Fibroblast of villous mesenchyme (primary cell): ENCODE measurements around the gene DENND2A. TPM values are rescaled to one million over a fixed set of nuclear protein-coding genes. Genes with fewer than 3 reads are reported as not detected.

Experiments used
- DNase-seq: peaks from one replicate; pipeline ENCODE4 v3.0.0-alpha.2; 2010; ENCODE audit warnings: low read depth
- H3K4me3 ChIP-seq: 2 replicates; pipeline ENCODE4 v1.5.1; 2011; ENCODE audit warnings: low read depth, mild to moderate bottlenecking, low read length
- CTCF ChIP-seq: IDR thresholded peaks from 2 replicates; pipeline ENCODE4 v1.5.1; 2012; ENCODE audit warnings: low read depth, mild to moderate bottlenecking, low read length; ENCODE audit not compliant: insufficient read depth
- total RNA-seq: library from RNA; depleted of rRNA; stranded (reverse); fragments of >200 nt; gene quantifications from 2 replicates; pipeline ENCODE4 v1.2.3, GENCODE V29; 2012

DENND2A gene
- total RNA-seq, 1 donor = 25.5 TPM

GRCh38 chr7:140638173-140638791, 2.3 kb downstream of the DENND2A start:
- TF ChIP-seq CTCF = peak; percentile 36
- H3K4me3 ChIP-seq = peak overlapping the region; percentile 18
- DNase-seq = peak; percentile 91

GRCh38 chr7:140637400-140637799, 3.2 kb downstream of the DENND2A start:
- no peak for DNase-seq
- H3K4me3 ChIP-seq = no peak overlapping the region
- no peak for TF ChIP-seq CTCF

GRCh38 chr7:140635816-140636215, 4.8 kb downstream of the DENND2A start:
- no peak overlapping the region for H3K4me3 ChIP-seq
- DNase-seq = no peak
- TF ChIP-seq CTCF = no peak

- DNase-seq = no peak
- no peak for TF ChIP-seq CTCF
- H3K4me3 ChIP-seq = no peak overlapping the region
Observed at GRCh38 chr7:140635345-140635744, 5.3 kb downstream of the DENND2A start.

- no peak for TF ChIP-seq CTCF
- H3K4me3 ChIP-seq = no peak overlapping the region
- DNase-seq = no peak
Observed at GRCh38 chr7:140631602-140632001, 9.0 kb downstream of the DENND2A start.

GRCh38 chr7:140631021-140631420, 9.6 kb downstream of the DENND2A start:
- no peak for TF ChIP-seq CTCF
- no peak for DNase-seq

More at GRCh38 chr7:140631021-140631420, 9.6 kb downstream of the DENND2A start:
- no peak overlapping the region for H3K4me3 ChIP-seq
